Neutrophil (primary cell): ENCODE data around the gene MLPH.

Source experiments
- H3K27ac ChIP-seq: fragments of 200-600 bp; sonication (generic); 2 replicates; pipeline ENCODE4 v1.5.1; 2016; ENCODE audit warnings: mild to moderate bottlenecking, moderate library complexity
- H3K27me3 ChIP-seq: fragments of 200-600 bp; sonication (generic); 2 replicates; pipeline ENCODE4 v1.6.0; 2016; ENCODE audit warnings: mild to moderate bottlenecking
- H3K36me3 ChIP-seq: fragments of 200-600 bp; sonication (generic); 2 replicates; pipeline ENCODE4 v1.5.1; 2017
- H3K4me1 ChIP-seq, 2 experiments: fragments of 200-600 bp in 1 of 2; sonication (generic) in 1 of 2; 1 replicate in 1 of 2; 2 replicates in 1 of 2; pipeline versions ENCODE4 v1.5.1 to v1.6.1; 2013 to 2016; ENCODE audit warnings: low read depth in 1 of 2, low read length in 1 of 2, mild to moderate bottlenecking in 1 of 2, moderate library complexity in 1 of 2; ENCODE audit not compliant: control insufficient read depth in 1 of 2, insufficient read depth in 1 of 2
- H3K4me3 ChIP-seq, 2 experiments: fragments of 200-600 bp in 1 of 2; sonication (generic) in 1 of 2; 1 replicate in 1 of 2; 2 replicates in 1 of 2; pipeline ENCODE4 v1.5.1; 2013 to 2016; ENCODE audit warnings: low read depth in 1 of 2, low read length in 1 of 2, mild to moderate bottlenecking in 1 of 2, moderate library complexity in 1 of 2
- H3K9me3 ChIP-seq: fragments of 200-600 bp; sonication (generic); 2 replicates; pipeline ENCODE4 v1.5.1; 2016
- CTCF ChIP-seq: fragments of 200-600 bp; sonication (generic); IDR thresholded peaks from 2 replicates; pipeline ENCODE4 v1.5.1; 2016; ENCODE audit warnings: antibody characterized with exemption

MLPH gene

GRCh38 chr2:237487496-237487895, 445 bp downstream of the MLPH start:
- Histone ChIP-seq H3K4me3 (no peak overlapping the region), H3K4me1 (no peaks in the 10 kb centered on the region)

DNA sequence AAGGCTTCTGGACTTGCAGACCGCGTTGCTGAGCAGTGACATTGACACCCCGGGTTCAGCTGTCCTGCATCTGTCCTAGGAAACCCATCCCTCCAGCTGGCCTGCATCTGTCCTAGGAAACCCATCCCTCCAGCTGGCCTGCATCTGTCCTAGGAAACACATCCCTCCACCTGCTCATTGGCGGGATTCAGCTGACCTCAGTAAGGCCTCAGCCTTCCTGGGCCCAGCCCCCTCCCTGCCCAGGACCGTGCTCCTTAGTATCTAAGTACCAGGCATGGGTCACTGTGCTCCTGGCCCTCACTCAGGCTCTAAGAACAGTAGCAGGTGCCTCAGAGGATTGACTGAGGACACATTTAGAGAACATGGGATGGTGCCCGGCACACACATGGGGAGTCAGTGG, 1.2 kb downstream of the MLPH start:
- H3K27me3 ChIP-seq: peaks cover 83% of the 10 kb centered on the region
- H3K36me3 ChIP-seq: no peaks in the 10 kb centered on the region
- no peak for TF ChIP-seq CTCF
- peaks cover 5% of the 10 kb centered on the region for H3K9me3 ChIP-seq
- no peak overlapping the region for H3K27ac ChIP-seq
- H3K4me3 ChIP-seq: no peak overlapping the region
- H3K4me1 ChIP-seq: no peaks in the 10 kb centered on the region

More at GRCh38 chr2:237487496-237487895, 445 bp downstream of the MLPH start:
- Histone ChIP-seq H3K27me3 (peaks cover 89% of the 10 kb centered on the region), H3K9me3 (peaks cover 5% of the 10 kb centered on the region), H3K27ac (no peak overlapping the region), H3K36me3 (no peaks in the 10 kb centered on the region)
- no peak for TF ChIP-seq CTCF

- no peaks in the 10 kb centered on the region for H3K36me3 ChIP-seq
Measured at GRCh38 chr2:237488901-237489860, 2.1 kb downstream of the MLPH start.

GRCh38 chr2:237490009-237490711, 3.1 kb downstream of the MLPH start:
- Histone ChIP-seq H3K36me3 (no peaks in the 10 kb centered on the region), H3K9me3 (peaks cover 5% of the 10 kb centered on the region), H3K27ac (no peak overlapping the region), H3K4me3 (no peak overlapping the region), H3K27me3 (peaks cover 66% of the 10 kb centered on the region), H3K4me1 (no peaks in the 10 kb centered on the region)
- TF ChIP-seq CTCF: no peak

More at GRCh38 chr2:237488901-237489860, 2.1 kb downstream of the MLPH start:
- Histone ChIP-seq H3K4me1 (no peaks in the 10 kb centered on the region), H3K4me3 (no peak overlapping the region), H3K27ac (no peak overlapping the region), H3K9me3 (peaks cover 5% of the 10 kb centered on the region), H3K27me3 (peaks cover 76% of the 10 kb centered on the region)
- no peak for TF ChIP-seq CTCF

DNA sequence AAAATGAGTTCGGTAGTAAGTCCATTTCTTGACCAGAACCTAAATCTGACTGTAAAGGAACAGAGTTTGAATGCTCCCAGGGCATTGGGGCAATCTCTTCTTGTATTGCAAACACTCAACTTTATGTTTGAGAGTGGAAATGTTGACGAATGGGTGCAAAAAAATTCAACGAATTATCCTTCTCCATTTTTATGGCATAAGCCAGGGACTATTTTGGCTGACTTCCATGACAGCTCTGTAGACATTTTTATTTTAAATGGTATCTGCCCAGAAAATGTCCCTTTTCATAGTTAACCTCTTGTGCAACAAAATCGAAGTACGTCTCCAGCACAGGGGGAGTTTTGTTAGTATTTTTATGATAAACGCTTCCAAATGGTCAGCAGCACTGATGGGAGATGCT, 3.7 kb downstream of the MLPH start:
- no peak overlapping the region for H3K4me3 ChIP-seq
- no peak overlapping the region for H3K27ac ChIP-seq
- peaks cover 5% of the 10 kb centered on the region for H3K9me3 ChIP-seq
- no peaks in the 10 kb centered on the region for H3K4me1 ChIP-seq
- H3K27me3 ChIP-seq: peaks cover 66% of the 10 kb centered on the region
- H3K36me3 ChIP-seq: no peaks in the 10 kb centered on the region
- no peak for TF ChIP-seq CTCF
